Activated naive CD8-positive, alpha-beta T cell (primary cell): ENCODE measurements around the gene SPRY1.

ENCODE experiments used
- H3K27ac Mint-ChIP-seq: one replicate; pipeline ENCODE4 v1.8.0; 2021; ENCODE audit warnings: mixed read lengths
- H3K27me3 Mint-ChIP-seq: one replicate; pipeline ENCODE4 v1.8.0; 2021; ENCODE audit warnings: mixed read lengths
- H3K36me3 Mint-ChIP-seq: one replicate; pipeline ENCODE4 v1.8.0; 2021; ENCODE audit warnings: mixed read lengths
- H3K4me1 Mint-ChIP-seq: one replicate; pipeline ENCODE4 v1.8.0; 2021; ENCODE audit warnings: low read depth, mixed read lengths
- H3K4me3 Mint-ChIP-seq: one replicate; pipeline ENCODE4 v1.8.0; 2021; ENCODE audit warnings: mild to moderate bottlenecking, mixed read lengths
- H3K9me3 Mint-ChIP-seq: one replicate; pipeline ENCODE4 v1.8.0; 2021; ENCODE audit warnings: low read depth, mixed read lengths

Gene SPRY1

DNA sequence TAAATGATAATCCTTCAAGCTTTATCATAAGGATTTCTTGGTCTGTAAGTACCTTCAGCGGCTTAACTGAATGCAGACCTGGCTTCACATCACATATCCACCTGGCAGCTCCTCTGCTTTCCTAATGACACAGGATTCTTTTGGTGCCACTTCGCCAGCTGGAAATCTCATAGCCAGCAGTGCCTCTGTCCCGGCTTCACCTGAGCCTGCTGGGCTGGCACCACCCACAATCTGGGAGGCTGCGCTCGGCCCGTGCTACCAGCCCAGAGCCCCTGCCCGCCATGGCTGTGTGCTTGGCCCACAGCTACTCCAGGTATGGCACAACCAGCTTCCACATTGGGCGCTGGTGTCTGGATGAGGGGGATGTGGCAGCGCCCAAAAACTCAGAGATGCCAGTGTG lies 37.4 kb downstream of the SPRY1 start:
- Mint-ChIP-seq H3K9me3 (no peaks in the 10 kb centered on the region), H3K4me1 (peaks cover 16% of the 10 kb centered on the region), H3K27me3 (no peaks in the 10 kb centered on the region)

DNA sequence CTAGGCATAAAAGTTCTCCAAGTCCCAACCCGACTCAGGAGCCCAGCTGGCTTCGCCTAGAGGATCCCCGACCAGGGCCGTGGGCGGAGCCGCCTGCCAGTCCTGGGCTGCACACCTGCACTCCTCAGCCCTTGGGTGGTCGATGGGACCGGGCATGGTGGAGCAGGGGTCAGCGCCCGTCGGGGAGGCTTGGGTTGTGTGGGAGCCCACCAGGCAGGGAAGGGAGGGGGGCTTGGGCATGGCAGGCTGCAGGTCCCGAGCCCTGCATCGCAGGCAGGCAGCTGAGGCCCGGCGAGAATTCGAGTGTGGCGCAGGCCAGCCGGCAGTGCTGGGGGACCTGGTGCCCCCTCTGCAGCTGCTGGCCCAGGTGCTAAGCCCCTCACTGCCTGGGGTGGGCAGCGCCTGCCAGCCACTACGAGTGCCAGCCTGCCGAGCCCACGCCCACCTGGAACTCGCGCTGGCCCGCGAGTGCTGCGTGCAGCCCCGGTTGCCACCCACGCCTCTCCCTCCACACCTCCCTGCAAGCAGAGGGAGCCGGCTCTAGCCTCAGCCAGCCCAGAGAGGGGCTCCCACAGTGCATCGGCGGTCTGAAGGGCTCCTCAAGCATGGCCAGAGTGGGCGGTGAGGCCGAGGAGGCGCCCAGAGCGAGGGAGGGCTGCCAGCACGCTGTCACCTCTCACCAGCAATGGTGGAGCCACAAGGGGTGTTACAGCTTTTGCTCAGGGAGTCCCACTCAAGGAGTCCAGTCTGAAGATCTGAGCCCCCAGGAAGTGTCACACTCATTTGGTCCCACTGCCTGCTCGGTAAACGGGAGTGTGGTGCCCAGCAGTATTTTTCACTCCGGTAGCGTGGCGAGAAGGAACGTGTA lies 38.9 kb downstream of the SPRY1 start:
- H3K9me3 Mint-ChIP-seq = no peaks in the 10 kb centered on the region
- H3K36me3 Mint-ChIP-seq = no peaks in the 10 kb centered on the region
- peaks cover 2% of the 10 kb centered on the region for H3K4me1 Mint-ChIP-seq
- H3K27me3 Mint-ChIP-seq = no peaks in the 10 kb centered on the region
- no peak overlapping the region for H3K27ac Mint-ChIP-seq
- H3K4me3 Mint-ChIP-seq = no peak overlapping the region

More for the DNA sequence above, 37.4 kb downstream of the SPRY1 start:
- H3K4me3 Mint-ChIP-seq = no peak overlapping the region
- H3K36me3 Mint-ChIP-seq = no peaks in the 10 kb centered on the region
- H3K27ac Mint-ChIP-seq = no peak overlapping the region

DNA sequence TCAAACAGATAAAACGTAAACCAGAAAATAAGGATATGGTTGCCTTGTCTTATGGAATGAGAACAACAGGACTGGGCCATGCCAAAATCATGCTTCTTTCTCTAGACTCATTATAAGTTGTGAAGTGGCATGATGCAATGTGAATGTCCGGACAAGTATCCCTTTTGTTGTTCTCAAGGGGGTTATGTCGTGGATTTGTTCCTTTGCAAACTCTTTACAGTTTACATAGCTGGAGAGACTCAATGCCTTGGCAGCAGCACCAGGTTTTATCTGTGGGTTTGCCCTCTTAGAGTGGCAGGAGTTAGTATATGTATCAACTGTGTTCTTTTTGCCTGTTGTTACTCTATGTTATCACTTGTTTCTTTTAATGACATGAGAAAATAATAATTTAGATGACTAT lies 41.4 kb downstream of the SPRY1 start:
- Mint-ChIP-seq H3K36me3 (no peaks in the 10 kb centered on the region), H3K9me3 (no peaks in the 10 kb centered on the region), H3K4me1 (peaks cover 3% of the 10 kb centered on the region), H3K4me3 (no peak overlapping the region), H3K27ac (no peak overlapping the region), H3K27me3 (no peaks in the 10 kb centered on the region)

DNA sequence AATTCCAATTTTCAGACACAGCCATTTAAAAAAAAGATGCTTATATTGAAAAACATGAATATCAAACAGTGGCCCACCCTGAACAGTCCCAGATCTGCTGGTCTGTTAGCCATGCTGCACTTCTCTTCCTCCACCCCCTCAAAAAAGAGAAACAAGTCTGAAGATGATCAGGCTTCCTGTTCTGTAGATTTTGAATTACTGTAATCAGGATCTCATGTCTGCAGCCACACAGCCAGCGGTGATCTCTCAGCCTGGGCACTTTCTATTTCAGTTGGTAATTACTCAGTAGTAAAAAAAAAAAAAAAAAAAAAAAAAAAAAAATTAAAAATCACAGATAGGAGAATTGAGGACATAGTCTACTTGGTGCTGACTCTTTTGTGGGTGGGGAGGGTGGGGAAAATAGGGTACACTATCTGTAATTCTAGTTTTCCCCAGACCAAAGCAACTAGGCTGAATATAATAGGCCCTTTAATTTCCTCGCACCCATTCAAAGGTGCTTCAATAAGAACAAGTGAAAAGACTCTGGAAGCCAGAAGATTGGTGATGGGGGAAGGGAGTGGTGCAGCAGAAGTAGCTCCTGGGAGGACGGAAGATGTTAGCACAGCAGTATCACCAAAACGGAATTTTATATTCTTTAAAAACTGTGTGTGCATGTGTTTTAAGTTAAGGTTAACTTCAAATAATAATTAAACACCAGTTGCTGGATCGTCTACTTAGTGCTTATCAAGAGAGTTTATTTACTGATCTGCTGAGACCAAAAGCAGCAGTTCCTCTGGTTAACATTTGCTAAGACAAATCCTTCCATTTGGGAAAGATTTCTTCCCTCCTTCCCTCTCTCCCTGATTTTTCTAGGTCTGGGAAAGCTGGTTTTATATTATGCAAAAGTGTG lies 47.0 kb downstream of the SPRY1 start:
- Mint-ChIP-seq H3K27me3 (no peaks in the 10 kb centered on the region), H3K9me3 (no peaks in the 10 kb centered on the region), H3K4me3 (peak overlapping the region; percentile 79), H3K27ac (peak overlapping the region; percentile 93), H3K36me3 (no peaks in the 10 kb centered on the region), H3K4me1 (peaks cover 25% of the 10 kb centered on the region)

DNA sequence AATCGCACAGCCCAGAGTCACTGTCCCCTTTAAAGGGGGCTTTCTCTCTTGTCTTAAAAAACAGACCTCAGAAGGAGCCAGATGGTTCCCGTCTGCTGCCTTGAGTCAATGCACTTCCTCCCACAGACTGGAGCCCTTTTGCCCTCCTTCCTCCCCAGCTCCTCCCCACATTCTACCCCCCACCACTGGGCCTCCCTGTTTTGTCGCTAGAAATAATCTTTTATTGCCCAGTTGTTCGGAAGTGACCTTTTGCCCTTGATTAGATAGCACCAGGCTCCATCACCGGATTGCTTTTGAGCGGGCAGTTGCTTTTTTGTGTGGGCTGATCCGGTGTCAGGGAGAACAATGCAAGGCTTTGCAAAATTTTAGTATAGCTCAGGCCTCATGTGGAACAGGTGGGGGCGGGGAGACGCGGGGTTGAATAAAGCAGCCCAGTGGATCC lies 47.7 kb downstream of the SPRY1 start:
- no peaks in the 10 kb centered on the region for H3K36me3 Mint-ChIP-seq
- H3K27ac Mint-ChIP-seq = peak overlapping the region; percentile 93
- no peaks in the 10 kb centered on the region for H3K27me3 Mint-ChIP-seq
- peaks cover 29% of the 10 kb centered on the region for H3K4me1 Mint-ChIP-seq
- H3K4me3 Mint-ChIP-seq = peak overlapping the region; percentile 79
- no peaks in the 10 kb centered on the region for H3K9me3 Mint-ChIP-seq

DNA sequence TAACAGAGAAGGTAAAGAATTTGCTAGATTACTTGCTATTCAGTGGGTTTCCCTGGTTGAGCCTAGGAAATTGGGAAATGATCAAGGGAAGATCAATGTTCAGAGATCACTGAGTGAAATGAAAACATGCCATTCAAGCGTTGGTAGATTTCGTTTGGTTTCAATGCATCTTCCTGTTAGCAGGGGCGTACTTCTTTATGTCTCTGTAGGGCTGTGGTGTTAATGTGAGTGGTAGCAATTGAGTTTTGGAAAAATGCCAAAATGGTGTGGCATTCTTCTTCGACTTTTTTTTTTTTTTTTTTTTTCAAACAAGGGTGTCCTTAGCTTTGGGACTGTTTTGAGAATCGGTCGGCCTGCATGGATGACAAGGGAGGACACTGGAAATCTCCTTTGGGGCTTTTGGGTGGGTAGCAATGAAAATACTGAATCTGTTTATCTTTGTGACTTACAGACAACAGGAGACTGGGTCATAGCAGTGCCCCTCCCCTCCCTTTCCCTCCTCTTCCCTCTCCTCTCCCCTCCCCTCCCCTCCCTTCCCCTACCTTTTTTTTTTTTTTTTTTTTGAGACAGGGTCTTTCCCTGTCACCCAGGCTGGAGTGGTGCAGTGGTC lies 50.4 kb downstream of the SPRY1 start:
- Mint-ChIP-seq H3K4me3 (no peak overlapping the region), H3K4me1 (peaks cover 38% of the 10 kb centered on the region), H3K27me3 (no peaks in the 10 kb centered on the region), H3K27ac (peak overlapping the region; percentile 30), H3K9me3 (no peaks in the 10 kb centered on the region), H3K36me3 (peaks cover 2% of the 10 kb centered on the region)

DNA sequence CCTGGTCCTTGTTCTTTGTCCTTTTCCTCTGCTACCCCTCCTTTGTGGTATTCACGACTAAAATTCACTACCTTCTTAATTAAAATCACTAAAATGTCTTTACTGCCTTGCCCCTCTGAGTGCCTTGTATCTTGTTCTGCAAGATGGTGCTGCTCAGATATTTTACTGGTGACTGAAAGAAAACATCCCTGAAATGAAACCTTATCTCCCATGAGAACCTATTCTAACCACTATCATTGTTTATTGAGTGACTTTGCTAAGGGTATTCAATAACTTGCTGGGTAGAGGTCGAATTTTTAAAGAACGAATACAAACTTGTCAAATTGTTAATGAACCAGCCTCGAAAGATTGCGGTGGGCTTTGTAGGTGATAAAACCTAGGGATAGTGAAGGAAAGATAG lies 52.8 kb downstream of the SPRY1 start:
- Mint-ChIP-seq H3K27ac (no peak overlapping the region), H3K27me3 (no peaks in the 10 kb centered on the region), H3K36me3 (peaks cover 2% of the 10 kb centered on the region), H3K4me1 (peaks cover 28% of the 10 kb centered on the region), H3K4me3 (no peak overlapping the region), H3K9me3 (no peaks in the 10 kb centered on the region)

DNA sequence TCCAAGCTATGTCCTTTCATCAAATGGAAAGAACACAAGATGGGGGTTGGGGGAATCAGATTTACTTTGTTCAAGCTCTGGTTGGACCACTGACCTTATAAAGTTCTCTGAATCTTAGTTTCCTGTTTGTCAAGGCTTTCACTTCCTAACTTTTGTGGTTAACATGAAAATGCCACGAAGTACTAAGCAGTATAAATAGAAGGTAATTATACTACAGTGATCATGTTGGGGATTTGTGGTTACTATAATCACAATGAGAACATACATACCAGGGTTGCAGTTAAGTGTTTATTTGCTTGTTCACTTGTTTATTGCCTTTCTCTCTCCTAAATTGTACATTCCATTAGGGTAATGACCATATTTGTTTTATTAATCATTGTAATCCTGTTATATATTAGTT lies 53.2 kb downstream of the SPRY1 start:
- peak overlapping the region; percentile 53 for H3K4me3 Mint-ChIP-seq
- H3K27ac Mint-ChIP-seq = peak overlapping the region; percentile 73
- H3K4me1 Mint-ChIP-seq = peaks cover 25% of the 10 kb centered on the region
- H3K9me3 Mint-ChIP-seq = no peaks in the 10 kb centered on the region
- H3K36me3 Mint-ChIP-seq = peaks cover 2% of the 10 kb centered on the region
- no peaks in the 10 kb centered on the region for H3K27me3 Mint-ChIP-seq

DNA sequence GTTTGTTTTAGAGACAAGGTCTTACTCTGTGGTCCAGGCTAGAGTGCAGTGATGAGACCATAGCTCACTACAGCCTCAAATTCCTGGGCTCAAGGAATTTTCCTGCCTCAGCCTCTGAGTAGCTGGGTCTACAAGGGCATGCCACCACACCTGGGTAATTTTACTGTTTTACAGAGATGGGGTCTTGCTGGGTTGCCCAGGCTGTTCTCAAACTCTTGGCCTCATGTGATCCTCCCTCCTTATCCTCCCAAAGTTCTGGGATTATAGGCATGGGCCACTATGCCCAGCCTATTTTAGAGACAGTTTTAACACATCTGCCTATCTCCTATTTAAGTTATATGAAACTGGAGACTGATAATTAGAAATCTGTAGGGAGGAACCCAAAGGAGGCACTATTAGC lies 53.8 kb downstream of the SPRY1 start:
- Mint-ChIP-seq H3K4me1 (peaks cover 25% of the 10 kb centered on the region), H3K27me3 (no peaks in the 10 kb centered on the region), H3K27ac (peak overlapping the region; percentile 73), H3K36me3 (peaks cover 2% of the 10 kb centered on the region), H3K4me3 (no peak overlapping the region), H3K9me3 (no peaks in the 10 kb centered on the region)

DNA sequence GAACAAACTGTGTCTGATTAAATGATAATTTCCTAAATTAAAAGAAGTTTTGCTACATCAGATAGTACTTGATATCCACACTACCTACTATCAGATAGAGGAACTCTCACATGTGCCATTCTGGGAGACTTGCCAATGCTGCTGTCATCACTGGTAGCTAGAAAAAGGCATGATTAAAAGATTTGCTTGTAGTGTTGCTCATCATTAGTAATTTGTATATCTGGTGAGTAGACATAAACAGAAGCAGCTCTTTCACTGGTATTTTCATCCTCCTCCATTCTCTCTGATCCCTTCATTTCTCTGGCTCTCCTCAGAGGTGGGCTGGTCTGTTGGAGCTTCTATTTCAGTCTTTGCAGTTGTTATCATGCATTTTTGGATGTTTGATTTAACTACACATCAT lies 56.0 kb downstream of the SPRY1 start:
- Mint-ChIP-seq H3K36me3 (peaks cover 4% of the 10 kb centered on the region), H3K9me3 (no peaks in the 10 kb centered on the region), H3K4me3 (no peak overlapping the region), H3K27ac (no peak overlapping the region), H3K27me3 (no peaks in the 10 kb centered on the region), H3K4me1 (peaks cover 17% of the 10 kb centered on the region)

DNA sequence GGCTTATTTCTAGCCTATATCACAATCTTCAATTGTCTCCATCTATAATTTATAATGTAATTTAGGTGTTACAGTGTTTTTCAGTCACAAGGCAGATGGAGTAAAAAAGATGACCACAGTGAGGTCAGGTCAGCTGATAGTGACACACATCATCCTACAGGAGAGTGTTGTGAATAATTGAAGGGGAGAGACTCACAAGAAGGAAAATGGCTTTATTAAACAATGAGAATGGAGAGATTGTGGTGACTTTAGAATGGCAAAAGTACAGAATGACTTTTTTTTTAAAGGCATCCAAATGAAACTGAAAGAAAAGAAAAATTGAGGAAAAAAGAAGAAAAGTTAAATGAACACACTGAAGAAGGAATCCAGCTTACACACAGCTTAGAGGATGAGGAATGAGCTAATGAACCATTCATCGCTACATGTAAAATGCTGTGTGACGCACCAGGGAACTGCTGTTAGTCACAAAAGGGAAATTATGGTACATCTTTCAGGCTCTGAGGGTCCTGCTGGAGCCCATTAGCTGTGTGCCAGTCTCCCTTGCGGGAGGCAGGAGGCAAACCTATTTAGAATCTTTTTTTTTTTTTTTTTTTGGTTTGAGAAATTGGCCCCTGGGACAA lies 56.6 kb downstream of the SPRY1 start:
- no peaks in the 10 kb centered on the region for H3K27me3 Mint-ChIP-seq
- no peak overlapping the region for H3K27ac Mint-ChIP-seq
- H3K4me1 Mint-ChIP-seq = peaks cover 17% of the 10 kb centered on the region
- no peak overlapping the region for H3K4me3 Mint-ChIP-seq
- H3K36me3 Mint-ChIP-seq = peaks cover 4% of the 10 kb centered on the region
- no peaks in the 10 kb centered on the region for H3K9me3 Mint-ChIP-seq
